HS-5 (cell line): ENCODE results near the gene DPP4.

Source experiments
- DNase-seq: peaks from one replicate; pipeline ENCODE4 v3.0.0-alpha.2; 2012; ENCODE audit warnings: low read depth

Gene DPP4

DNA sequence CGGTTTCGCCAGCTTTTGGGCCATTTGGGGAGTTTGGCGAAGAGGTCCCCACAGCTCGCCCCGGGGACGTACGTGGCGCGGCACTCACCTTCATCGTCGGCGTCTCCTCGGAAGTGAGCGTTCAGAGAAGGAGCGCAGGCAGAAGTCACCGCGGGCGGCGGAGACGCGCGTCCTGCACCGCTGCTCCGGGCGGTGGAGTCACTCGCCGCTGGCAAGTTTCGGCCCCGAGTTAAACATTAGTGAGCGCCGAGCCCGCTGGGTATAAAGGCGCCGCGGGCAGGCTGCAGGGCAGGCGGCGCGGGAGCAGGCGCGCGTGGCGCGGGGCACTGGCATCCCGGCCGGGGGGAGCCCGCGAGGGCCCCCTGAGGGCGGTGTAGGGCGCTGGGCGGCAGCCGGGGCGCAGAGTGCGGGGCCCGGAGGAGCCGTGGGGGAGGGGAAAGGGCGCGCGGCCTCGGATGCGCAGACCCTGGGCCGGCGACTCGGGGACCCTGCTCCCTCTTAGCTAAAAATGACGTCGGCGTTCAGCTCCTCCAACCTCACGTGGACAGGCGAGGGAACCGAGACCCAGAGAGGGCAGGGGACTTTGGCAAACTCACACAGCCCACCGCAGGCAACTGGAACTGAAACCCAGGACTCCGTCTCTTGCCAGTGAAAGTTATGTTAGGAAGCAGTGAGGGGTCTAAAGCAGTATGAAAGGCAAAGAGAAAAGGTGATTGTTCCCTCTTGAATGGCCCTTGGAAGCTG, at the start of gene DPP4:
DPP4 (minus strand) TSS at position 328 of the 744 bp plus-strand sequence; CDS start at position 94, 234 bp downstream.
- DNase-seq = no peak

DNA sequence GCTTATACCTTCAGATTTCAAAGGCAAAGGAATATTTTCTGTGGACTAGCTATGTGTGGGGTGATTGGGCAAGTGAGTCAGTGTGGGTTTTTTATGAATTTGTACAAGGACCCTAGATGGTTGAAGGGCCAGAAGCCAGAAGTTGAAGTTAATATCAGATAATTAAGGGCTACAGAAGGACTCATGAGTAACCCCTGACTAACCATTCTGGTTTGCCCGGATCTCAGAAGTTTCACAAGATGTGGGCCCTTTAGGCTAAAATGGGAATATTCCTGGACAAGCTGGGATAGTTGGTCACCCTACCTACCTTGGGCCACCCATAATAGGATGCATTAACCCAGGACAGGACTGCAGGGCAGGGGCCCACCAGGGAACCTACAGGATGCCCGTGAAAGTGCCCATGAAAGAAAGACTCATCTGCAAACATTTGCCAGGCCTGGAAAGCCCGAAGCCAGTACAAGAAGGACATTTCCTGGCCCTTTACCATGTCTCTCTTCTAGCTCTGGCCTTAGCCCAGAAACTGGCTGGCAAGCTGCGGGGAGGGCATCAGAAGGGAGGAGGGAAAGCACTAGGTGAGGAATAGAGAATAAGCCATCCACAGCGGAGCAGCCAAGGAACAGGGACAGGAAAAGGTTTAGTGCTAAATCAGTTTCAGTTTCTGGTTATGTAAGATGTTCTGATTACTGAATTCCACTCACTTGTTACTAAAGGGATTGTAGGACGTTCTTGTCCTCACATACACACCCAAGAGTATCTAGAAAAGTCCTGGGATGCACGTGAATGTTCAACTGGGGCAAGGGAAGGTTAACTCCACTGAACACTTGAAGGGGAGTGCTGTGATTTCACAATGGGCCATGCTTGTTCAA, 44.4 kb upstream of the DPP4 start:
- DNase-seq = peak; percentile 78

DNA sequence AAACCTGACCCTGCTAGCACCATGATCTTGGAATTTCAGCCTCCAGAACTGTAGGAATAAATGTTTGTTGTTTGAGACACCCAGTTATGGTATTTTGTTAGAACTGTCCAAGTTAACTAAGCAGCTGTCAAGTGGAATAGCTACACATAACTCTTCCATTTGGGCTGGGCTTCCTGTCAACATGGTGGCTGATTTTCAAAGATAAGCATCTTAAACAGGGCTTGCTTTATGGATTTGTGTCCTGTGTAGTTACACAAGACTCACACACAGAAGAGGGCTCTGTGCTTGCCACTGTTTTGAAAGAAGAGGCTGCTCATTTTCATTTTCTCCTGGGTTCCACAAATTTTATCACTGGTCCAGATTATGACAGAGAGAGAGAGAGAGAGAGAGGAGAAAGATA, 42.3 kb upstream of the DPP4 start:
- DNase-seq = no peak

- no peak for DNase-seq
Observed at GRCh38 chr2:162115076-162115475, 41.1 kb upstream of the DPP4 start.

DNA sequence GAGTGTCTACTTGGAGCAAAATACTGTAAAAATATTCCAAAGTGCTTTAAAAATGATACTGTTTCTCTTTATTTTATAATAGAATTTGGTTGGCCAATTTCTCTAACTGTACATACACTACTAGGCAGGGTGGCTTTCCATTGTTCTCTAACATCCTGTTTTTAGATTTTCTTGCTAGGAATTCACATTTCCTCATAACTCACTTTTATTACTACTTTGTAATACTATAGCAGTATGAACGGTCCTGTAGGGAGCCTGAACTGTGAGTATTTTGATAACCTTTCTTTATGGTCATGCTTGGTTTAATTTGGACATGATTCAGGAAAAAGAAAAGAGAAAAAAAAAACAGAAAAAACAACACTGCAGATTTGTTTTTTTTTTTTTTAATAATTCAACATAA, 40.3 kb upstream of the DPP4 start:
- no peak for DNase-seq

- no peak for DNase-seq
Observed at GRCh38 chr2:162113776-162114168, 39.8 kb upstream of the DPP4 start.

DNA sequence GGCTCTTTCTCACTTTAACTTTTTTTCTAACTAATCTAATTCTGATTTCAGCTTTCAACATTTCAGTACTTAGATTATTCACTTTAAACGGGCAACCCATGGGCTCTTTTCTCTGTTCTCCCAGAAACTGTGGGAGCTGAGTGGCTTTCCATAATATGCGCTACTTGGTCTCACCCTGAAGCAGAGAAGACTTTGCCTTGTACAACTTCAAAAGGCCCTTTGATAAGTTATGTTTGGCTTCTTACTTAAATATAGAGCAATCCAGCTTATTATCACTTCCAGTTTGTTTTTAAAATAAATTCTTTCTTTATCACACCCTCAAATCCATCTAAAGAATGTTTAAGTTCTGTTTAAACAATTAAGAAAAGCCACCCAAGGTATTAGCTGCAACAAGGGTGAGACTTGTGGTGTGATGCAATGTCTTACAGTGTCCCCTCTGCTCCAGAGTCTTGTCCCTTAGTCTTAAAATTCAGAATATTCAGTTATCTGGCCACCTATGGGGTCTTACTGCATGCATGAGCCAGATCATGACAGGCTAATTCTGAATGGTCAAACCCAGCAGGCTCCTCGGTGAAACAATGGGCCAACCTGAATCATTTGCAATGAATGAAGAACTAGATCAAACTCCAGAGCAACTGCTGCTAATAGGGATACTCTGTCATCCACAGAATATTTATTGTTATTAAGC, 39.2 kb upstream of the DPP4 start:
- DNase-seq = no peak

GRCh38 chr2:162111958-162112850, 38.2 kb upstream of the DPP4 start:
- no peak for DNase-seq

GRCh38 chr2:162107361-162107901, 33.4 kb upstream of the DPP4 start:
- DNase-seq = no peak

GRCh38 chr2:162106746-162107145, 32.7 kb upstream of the DPP4 start:
- DNase-seq = no peak

- no peak for DNase-seq
Observed at GRCh38 chr2:162106146-162106551, 32.1 kb upstream of the DPP4 start.

GRCh38 chr2:162103443-162104009, 29.5 kb upstream of the DPP4 start:
- DNase-seq = no peak

DNA sequence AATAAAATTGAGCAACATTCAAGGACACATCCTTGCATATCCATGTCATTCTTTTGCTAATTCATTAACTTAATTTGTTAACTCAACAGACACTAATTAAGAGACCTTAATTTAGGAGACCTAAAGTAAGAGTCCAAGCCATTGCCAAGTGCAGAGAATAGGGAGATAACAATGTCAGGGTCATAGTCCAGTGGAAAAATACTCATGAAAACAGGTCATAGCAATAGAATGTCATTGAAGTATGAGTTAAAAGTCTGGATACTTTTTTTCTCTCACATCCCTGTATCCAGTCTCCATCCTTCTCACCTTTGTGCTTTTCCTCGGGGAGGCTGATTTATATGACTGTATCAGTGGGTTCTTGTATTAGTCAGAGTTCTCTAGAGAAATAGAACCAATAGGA, 26.6 kb upstream of the DPP4 start:
- DNase-seq = no peak

DNA sequence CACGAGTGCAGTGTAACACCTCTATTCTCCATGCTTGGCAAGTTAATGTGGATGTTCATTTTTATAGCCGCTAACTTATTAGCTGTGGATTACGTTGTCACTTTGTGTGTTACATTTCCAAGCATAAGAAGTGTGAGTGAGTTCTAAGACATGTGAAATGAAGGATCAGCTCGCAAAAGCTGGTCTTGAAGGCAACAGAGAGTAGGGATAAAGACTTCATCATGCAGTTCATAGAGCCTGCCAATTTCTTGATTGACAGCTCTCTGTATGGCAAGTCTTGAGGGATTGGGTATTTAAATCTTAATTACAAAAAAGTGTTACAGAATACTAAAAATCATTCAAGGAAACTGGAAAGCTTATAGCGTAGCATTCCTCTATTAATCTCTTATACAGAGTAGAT, 25.8 kb upstream of the DPP4 start:
- no peak for DNase-seq

DNA sequence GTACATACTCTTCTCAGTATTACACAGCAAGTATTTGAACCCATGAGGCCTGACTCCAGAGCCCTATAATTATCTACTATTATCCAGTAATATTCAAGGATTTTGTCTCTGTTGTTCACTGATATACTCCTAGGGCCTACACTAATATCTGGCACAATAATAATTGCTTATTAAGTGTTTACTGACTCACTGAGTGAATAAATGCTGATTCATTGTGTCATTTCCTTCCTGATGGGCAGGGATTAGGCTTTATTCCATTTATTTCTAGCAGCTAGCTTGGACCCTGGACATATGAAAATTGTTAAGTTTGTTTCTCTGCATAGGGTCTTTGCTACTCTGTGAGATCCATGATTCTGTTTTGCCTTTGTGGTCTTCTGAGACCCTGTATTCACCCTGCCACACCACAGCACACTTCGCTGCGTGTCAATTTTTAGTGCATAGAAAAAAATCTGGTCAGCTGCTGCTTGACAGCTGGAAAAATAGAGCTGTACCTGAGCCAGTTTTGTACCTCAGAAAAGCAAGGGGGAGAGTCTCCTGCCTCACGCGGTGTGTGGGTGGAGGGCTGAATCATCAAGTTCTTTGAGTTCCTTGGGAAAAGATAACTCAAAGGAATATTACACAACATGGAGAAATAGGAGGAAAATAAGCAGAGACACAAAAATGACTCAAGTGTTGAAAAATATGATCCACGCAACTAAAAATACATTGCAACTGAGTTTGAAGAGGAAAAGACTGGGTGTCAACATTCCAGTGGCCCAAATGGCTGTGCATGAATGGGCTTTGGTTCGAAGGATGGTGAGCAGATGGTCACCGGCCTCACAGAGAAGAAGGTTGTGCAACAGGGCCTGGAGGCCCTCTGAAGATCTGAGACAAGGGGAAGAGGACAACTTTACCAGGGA, 18.9 kb upstream of the DPP4 start:
- DNase-seq = peak; percentile 91

- no peak for DNase-seq
Observed at GRCh38 chr2:162092008-162092390, 18.0 kb upstream of the DPP4 start.

- DNase-seq = no peak
Observed at GRCh38 chr2:162091325-162092007, 17.5 kb upstream of the DPP4 start.

DNA sequence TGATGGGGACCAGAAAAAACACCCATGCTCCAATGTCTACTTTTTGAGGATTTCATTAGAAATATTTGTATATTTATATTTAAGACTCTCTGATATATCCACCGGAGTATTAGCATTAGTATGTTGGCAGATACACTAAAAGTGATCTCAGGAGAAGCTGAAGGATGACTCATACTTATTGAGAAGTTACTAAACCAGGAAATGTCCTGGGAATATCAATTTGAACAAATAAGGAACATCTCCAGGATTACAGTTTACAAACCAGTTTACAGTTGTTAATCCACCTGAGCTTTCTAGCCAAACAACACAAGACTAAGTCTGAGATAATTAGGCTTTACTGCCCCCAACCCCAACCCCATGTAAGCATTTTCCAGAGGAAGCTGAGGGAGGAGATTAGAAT, 16.1 kb upstream of the DPP4 start:
- DNase-seq = no peak

DNA sequence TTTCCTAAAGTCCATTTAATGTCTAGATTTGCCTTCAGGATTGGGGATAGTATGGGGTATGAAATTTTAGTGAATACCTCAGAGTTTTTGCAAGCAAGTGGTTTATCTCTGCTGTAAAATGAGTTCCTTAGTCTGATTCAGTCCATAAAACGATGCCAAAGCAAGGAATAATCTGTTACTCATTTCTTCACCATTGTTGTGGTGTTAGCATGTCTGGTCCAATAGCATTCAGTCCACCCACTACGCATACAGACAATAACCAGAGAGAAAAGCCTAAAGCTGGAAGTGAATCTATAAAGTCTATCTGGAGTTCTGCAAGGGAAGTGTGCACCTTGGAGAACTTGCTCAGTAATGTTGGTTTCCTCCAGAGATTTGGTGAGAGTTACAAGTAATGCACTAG, 12.9 kb upstream of the DPP4 start:
- DNase-seq = no peak
